ENCODE measurements around the gene ZNF266. TPM values are rescaled to one million over a fixed set of nuclear protein-coding genes. Genes with fewer than 3 reads are reported as not detected.
A peak's percentile ranks its signal among the peaks of the same experiment; 100 is the strongest.

Gene ZNF266
- total and polyA plus RNA-seq, 8 donors, result 6.4 to 39.6 (median 24.0) TPM

GRCh38 chr19:9445037-9445436, 9.7 kb upstream of the ZNF266 start:
- WGBS, 5 donors, result 79 to 90% (median 85%) methylated on average over 1 of the region's 1 CpG
- Histone ChIP-seq H3K27me3 (no peaks in the 10 kb centered on the region), H3K36me3 (no peaks in the 10 kb centered on the region), H3K4me3 (no peak overlapping the region), H3K27ac (no peak overlapping the region), H3K9me3 (peaks cover 22 to 76% (median 52%) of the 10 kb centered on the region in 4 donors), H3K4me1 (no peaks in the 10 kb centered on the region)
- intact Hi-C loops (cut with DNase I; ENCODE audit: low total_unique reads), result no loop called here
- no peak for DNase-seq
- TF ChIP-seq CTCF (IDR thresholded peaks at IDR 0.05) (no peak), EP300 (IDR thresholded peaks at IDR 0.05) (no peak), POLR2A (IDR thresholded peaks at IDR 0.05) (no peak), POLR2AphosphoS5 (IDR thresholded peaks at IDR 0.05) (no peak)

DNA sequence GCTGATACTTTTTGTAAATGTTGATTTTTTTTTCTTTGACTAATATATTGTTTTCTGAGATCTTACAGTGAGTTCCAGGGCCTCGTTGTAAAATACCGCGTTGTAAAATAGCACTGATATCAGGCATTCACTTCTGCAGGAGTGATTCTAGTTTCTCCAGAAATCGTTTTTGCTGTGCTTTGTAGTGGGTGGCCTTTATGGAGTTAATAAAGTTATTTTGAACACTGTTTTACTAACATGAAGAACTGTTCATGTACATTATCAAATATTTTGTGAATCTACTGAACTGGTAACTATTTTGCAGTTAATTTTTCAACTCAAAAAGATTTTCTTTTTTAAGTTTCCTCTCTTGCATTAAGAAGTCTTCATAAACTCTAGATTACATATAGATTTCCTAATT, 985 bp upstream of the ZNF266 start:
- intact Hi-C loops (cut with DNase I; ENCODE audit: low total_unique reads), result no loop called here

GRCh38 chr19:9431475-9431874, 3.9 kb downstream of the ZNF266 start:
- peak in 1 of 2 donors; percentile 55 for DNase-seq
- Histone ChIP-seq H3K4me3 (no peak overlapping the region), H3K27ac (no peak overlapping the region), H3K4me1 (peaks cover 16 to 29% (median 22%) of the 10 kb centered on the region in 4 donors), H3K36me3 (peaks cover 12 to 75% (median 72%) of the 10 kb centered on the region in 4 donors), H3K9me3 (peaks cover 0 to 31% (median 15%) of the 10 kb centered on the region in 4 donors), H3K27me3 (no peaks in the 10 kb centered on the region)
- WGBS, 5 donors, result 88 to 95% (median 91%) methylated on average over 6 to 7 of the region's 7 CpGs
- intact Hi-C loops (cut with DNase I; ENCODE audit: low total_unique reads), result no loop called here
- no peak for TF ChIP-seq EP300 (IDR thresholded peaks at IDR 0.05)
- TF ChIP-seq CTCF (IDR thresholded peaks at IDR 0.05), result peak in 1 of 7 experiments; percentile 11

More for the DNA sequence above, 985 bp upstream of the ZNF266 start:
- TF ChIP-seq EP300 (IDR thresholded peaks at IDR 0.05) (no peak), CTCF (IDR thresholded peaks at IDR 0.05) (no peak), POLR2AphosphoS5 (IDR thresholded peaks at IDR 0.05) (no peak), POLR2A (IDR thresholded peaks at IDR 0.05) (no peak)
- no peak for DNase-seq
- Histone ChIP-seq H3K27me3 (no peaks in the 10 kb centered on the region), H3K27ac (no peak overlapping the region), H3K4me3 (peak overlapping the region in 1 of 4 donors; percentile 70), H3K4me1 (peaks cover 16 to 29% (median 22%) of the 10 kb centered on the region in 4 donors), H3K36me3 (peaks cover 5 to 26% (median 23%) of the 10 kb centered on the region in 4 donors), H3K9me3 (no peaks in the 10 kb centered on the region)
- WGBS, 5 donors, result 79 to 88% (median 84%) methylated on average over 4 of the region's 4 CpGs

GRCh38 chr19:9430444-9430843, 4.9 kb downstream of the ZNF266 start:
- 87 to 100% (median 100%) methylated on average over 1 of the region's 1 CpG for WGBS, 5 donors
- Histone ChIP-seq H3K9me3 (peaks cover 0 to 41% (median 21%) of the 10 kb centered on the region in 4 donors), H3K4me1 (peaks cover 9 to 19% (median 14%) of the 10 kb centered on the region in 4 donors), H3K27me3 (no peaks in the 10 kb centered on the region), H3K27ac (no peak overlapping the region), H3K36me3 (peaks cover 17 to 85% (median 82%) of the 10 kb centered on the region in 4 donors), H3K4me3 (no peak overlapping the region)
- TF ChIP-seq CTCF (IDR thresholded peaks at IDR 0.05) (no peak), POLR2A (IDR thresholded peaks at IDR 0.05) (no peak), POLR2AphosphoS5 (IDR thresholded peaks at IDR 0.05) (no peak), EP300 (IDR thresholded peaks at IDR 0.05) (no peak)
- intact Hi-C loops (cut with DNase I; ENCODE audit: low total_unique reads), result no loop called here
- DNase-seq, result no peak
